Measurements from ENCODE around the gene NUP85. TPM values are rescaled to one million over a fixed set of nuclear protein-coding genes. Genes with fewer than 3 reads are reported as not detected.
"Not testable (repeated sequence)": the region's sequence is repeated elsewhere in the genome, so short reads cannot be mapped to it uniquely, and the experiment has no call there.

Gene NUP85
- total RNA-seq, 2 donors from 2014 or later: 19.7 to 40.2 TPM

DNA sequence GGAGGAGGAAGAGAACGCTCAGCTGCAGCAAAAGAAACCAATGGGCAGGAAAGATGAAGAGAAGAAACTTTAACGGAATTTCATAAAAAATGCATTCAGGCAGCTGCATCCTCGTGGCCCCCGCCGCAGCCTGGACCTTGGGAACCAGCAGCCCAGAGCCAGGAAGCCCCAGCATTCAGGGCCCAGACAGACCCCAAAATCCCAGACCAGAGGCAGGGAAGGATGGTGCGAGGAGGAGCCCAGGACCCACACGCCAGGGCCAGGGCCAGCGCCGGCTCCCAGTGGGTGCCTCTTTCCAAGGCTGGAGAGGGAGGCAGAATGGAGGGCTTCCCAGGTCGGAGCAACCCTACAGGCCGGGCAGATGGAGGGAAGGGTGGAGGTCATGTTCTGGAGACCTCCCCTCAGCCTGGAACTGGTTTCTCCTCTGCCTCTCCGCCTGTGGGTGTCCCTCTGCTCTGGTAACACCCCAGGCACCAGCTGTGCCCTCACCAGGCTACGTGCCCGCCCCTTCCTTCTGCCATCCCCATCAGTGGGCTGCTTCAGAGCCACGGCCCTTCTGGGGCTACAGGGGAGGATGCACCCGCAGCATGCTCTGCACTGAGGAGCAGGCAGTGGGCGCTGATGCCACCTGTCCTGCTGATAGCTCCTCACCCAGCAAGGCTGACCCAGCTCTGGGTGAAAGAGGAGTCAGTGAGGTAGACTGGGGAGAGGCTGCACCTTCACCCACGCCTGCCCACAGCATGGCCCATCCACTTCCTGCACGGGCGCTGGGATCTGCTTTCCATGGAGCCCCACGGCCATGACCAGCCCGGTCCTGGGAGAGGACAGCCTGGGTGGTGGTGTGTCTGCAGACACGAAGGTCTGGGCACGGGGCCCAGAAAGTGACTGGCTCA lies 66.7 kb downstream of the NUP85 start:
- TF ChIP-seq POLR2A (IDR thresholded peaks at IDR 0.05) (no peak), CTCF (IDR thresholded peaks at IDR 0.05) (no peak)

DNA sequence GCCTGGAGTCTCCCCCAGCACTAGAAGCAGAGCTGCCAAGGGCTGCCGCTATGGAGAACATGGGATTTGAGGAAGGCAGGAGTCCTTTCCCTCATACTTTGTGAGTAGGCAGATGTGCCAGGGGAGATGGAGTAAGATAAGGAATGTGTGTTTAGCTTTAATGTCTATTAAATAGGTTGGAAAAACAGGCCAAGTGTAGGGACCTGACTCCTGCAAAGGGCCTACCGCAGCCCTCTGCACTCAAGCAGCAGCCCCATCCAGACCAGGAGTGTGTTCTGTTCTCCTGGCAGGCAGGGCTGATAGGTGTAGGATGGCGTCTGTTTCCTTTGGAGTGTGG lies 67.3 kb downstream of the NUP85 start:
- Histone ChIP-seq H3K4me3 (no peak overlapping the region), H3K36me3 (replicated peaks in 1 of 2; ENCODE audit: insufficient read depth in 1 of 2, low read depth in 2 of 2) (no peaks in the 10 kb centered on the region)
- 48 to 59% methylated on average over 3 of the region's 3 CpGs for WGBS, 2 donors

More for the DNA sequence above, 66.7 kb downstream of the NUP85 start:
- Histone ChIP-seq H3K27ac (peak overlapping the region in 3 of 4 donors; percentile 96 to 97 (median 97)), H3K4me3 (peak overlapping the region; percentile 72 to 80), H3K9me3 (no peaks in the 10 kb centered on the region), H3K36me3 (replicated peaks in 1 of 2; ENCODE audit: insufficient read depth in 1 of 2, low read depth in 2 of 2) (no peaks in the 10 kb centered on the region), H3K4me1 (peaks cover 26% of the 10 kb centered on the region), H3K27me3 (no peaks in the 10 kb centered on the region)
- 13 to 30% methylated on average over 12 to 23 of the region's 24 CpGs for WGBS, 2 donors
- DNase-seq (peak in 3 of 4 donors; percentile 34 to 60 (median 44)), ATAC-seq (no peak)
- intact Hi-C loops (cut with DNase I): no loop called here

DNA sequence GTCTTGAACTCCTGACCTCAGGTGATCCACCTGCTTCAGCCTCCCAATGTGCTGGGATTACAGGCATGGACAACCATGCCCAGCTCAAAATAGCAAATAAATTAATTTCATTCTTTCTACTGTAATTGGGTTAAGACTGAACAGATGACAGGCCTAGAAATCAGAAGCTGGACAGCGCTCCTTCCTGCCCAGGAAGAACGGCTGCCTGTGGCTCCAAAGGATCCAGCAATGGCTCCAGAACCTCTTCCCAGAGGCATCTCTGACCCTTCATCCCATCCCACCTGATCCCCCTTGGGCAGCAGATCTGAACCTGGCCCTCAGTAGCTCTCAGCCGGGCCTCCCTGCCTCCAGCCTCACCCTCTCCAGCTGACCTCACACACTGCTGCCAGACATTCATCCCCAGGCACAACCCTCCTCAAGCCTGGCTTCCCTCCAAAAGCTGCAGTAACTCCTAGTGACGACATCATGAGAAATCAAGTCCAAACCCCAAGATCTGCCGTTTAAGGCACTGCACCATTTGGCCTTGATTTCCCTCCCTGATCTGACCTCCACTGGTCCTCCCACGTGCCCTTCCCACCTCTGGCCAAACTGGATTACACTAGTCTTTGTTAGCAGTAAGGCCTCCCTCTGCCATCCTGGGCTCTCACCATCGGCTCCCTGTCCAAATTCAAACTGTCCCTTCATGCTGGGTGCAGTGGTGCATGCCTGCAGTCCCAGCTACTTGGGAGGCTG lies 68.7 kb downstream of the NUP85 start:
- intact Hi-C loops (cut with DNase I): no loop called here
- no peak for ATAC-seq
- H3K4me1 ChIP-seq: peaks cover 26% of the 10 kb centered on the region
- H3K27me3 ChIP-seq: no peaks in the 10 kb centered on the region
- H3K4me3 ChIP-seq: no peak overlapping the region
- DNase-seq: no peak
- WGBS, 2 donors: 80 to 85% methylated on average over 7 of the region's 7 CpGs
- no peaks in the 10 kb centered on the region for H3K36me3 ChIP-seq (replicated peaks in 1 of 2; ENCODE audit: insufficient read depth in 1 of 2, low read depth in 2 of 2)
- no peaks in the 10 kb centered on the region for H3K9me3 ChIP-seq
- no peak for TF ChIP-seq CTCF (IDR thresholded peaks at IDR 0.05)
- TF ChIP-seq POLR2A (IDR thresholded peaks at IDR 0.05): no peak
- no peak overlapping the region for H3K27ac ChIP-seq

More for the DNA sequence above, 67.3 kb downstream of the NUP85 start:
- H3K9me3 ChIP-seq: no peaks in the 10 kb centered on the region
- no peaks in the 10 kb centered on the region for H3K27me3 ChIP-seq
- H3K27ac ChIP-seq: peak overlapping the region in 1 of 4 donors; percentile 16
- no peak for ATAC-seq
- intact Hi-C loops (cut with DNase I): no loop called here
- peaks cover 26% of the 10 kb centered on the region for H3K4me1 ChIP-seq
- no peak for DNase-seq
- no peak for TF ChIP-seq POLR2A (IDR thresholded peaks at IDR 0.05)

- Histone ChIP-seq H3K27me3 (no peaks in the 10 kb centered on the region), H3K27ac (no peak overlapping the region), H3K9me3 (no peaks in the 10 kb centered on the region), H3K36me3 (replicated peaks in 1 of 2; ENCODE audit: insufficient read depth in 1 of 2, low read depth in 2 of 2) (peaks cover 0 to 1% of the 10 kb centered on the region in 2 donors), H3K4me3 (no peak overlapping the region), H3K4me1 (peaks cover 5% of the 10 kb centered on the region)
- intact Hi-C loops (cut with DNase I): no loop called here
- ATAC-seq (no peak), DNase-seq (no peak)
- WGBS, 2 donors: 79 to 97% methylated on average over 3 to 6 of the region's 6 CpGs
- no peak for TF ChIP-seq CTCF (IDR thresholded peaks at IDR 0.05)
- TF ChIP-seq POLR2A (IDR thresholded peaks at IDR 0.05): no peak
These were observed 72.2 kb downstream of the NUP85 start for GRCh38 chr17:75277664-75278071.

GRCh38 chr17:75280189-75280588 lies 74.7 kb downstream of the NUP85 start:
- H3K36me3 ChIP-seq (replicated peaks in 1 of 2; ENCODE audit: insufficient read depth in 1 of 2, low read depth in 2 of 2); H3K27me3 ChIP-seq; H3K4me3 ChIP-seq; H3K4me1 ChIP-seq; ATAC-seq; intact Hi-C loops (cut with DNase I); H3K27ac ChIP-seq; DNase-seq; H3K9me3 ChIP-seq: not testable (repeated sequence)
- 90 to 95% methylated on average over 4 of the region's 4 CpGs for WGBS, 2 donors

All from body of pancreas (tissue), 4 donors.